Nephron progenitor cell (in vitro differentiated cells): ENCODE measurements around the gene SNX27.
"Not testable (repeated sequence)": the region's sequence is repeated elsewhere in the genome, so short reads cannot be mapped to it uniquely, and the experiment has no call there.

Experiments
- DNase-seq: peaks from one replicate; pipeline ENCODE4 v3.0.0; 2021
- H3K27ac Mint-ChIP-seq: 2 replicates; pipeline ENCODE4 v1.8.0; 2021; ENCODE audit warnings: mild to moderate bottlenecking, moderate library complexity, mixed read lengths
- H3K27me3 Mint-ChIP-seq: 2 replicates; pipeline ENCODE4 v1.8.0; 2021; ENCODE audit warnings: mild to moderate bottlenecking, low read depth, mixed read lengths; ENCODE audit not compliant: poor library complexity
- H3K36me3 Mint-ChIP-seq: 2 replicates; pipeline ENCODE4 v1.8.0; 2021; ENCODE audit warnings: low read depth, mixed read lengths
- H3K4me1 Mint-ChIP-seq: 2 replicates; pipeline ENCODE4 v1.8.0; 2021; ENCODE audit warnings: mixed read lengths
- H3K4me3 Mint-ChIP-seq: 2 replicates; pipeline ENCODE4 v1.8.0; 2021; ENCODE audit warnings: mild to moderate bottlenecking, moderate library complexity, mixed read lengths
- H3K9me3 Mint-ChIP-seq: 2 replicates; pipeline ENCODE4 v1.8.0; 2021; ENCODE audit warnings: mild to moderate bottlenecking, moderate library complexity, mixed read lengths
- CTCF ChIP-seq: fragments of 200-600 bp; sonication (generic); IDR thresholded peaks from 2 replicates; pipeline ENCODE4 v1.5.0; 2021; ENCODE audit warnings: antibody characterized with exemption

SNX27 gene

GRCh38 chr1:151680391-151680790, 68.5 kb downstream of the SNX27 start:
- no peak overlapping the region for H3K4me3 Mint-ChIP-seq
- H3K36me3 Mint-ChIP-seq = peaks cover 24% of the 10 kb centered on the region
- H3K27ac Mint-ChIP-seq = no peak overlapping the region
- TF ChIP-seq CTCF = no peak
- H3K4me1 Mint-ChIP-seq = no peaks in the 10 kb centered on the region
- H3K27me3 Mint-ChIP-seq = peaks cover 3% of the 10 kb centered on the region
- DNase-seq = no peak
- H3K9me3 Mint-ChIP-seq = no peaks in the 10 kb centered on the region

GRCh38 chr1:151680826-151681225, 69.0 kb downstream of the SNX27 start:
- H3K27ac Mint-ChIP-seq = peak overlapping the region; percentile 17
- no peak for TF ChIP-seq CTCF
- H3K9me3 Mint-ChIP-seq = no peaks in the 10 kb centered on the region
- no peak for DNase-seq
- no peaks in the 10 kb centered on the region for H3K4me1 Mint-ChIP-seq
- H3K27me3 Mint-ChIP-seq = peaks cover 3% of the 10 kb centered on the region
- no peak overlapping the region for H3K4me3 Mint-ChIP-seq
- peaks cover 26% of the 10 kb centered on the region for H3K36me3 Mint-ChIP-seq

- no peak overlapping the region for H3K27ac Mint-ChIP-seq
These were observed 70.1 kb downstream of the SNX27 start for GRCh38 chr1:151681923-151682322.

GRCh38 chr1:151682901-151683300, 71.1 kb downstream of the SNX27 start:
- H3K36me3 Mint-ChIP-seq = peaks cover 41% of the 10 kb centered on the region
- not testable (repeated sequence) for DNase-seq, H3K27me3 Mint-ChIP-seq, H3K4me1 Mint-ChIP-seq, H3K9me3 Mint-ChIP-seq, H3K4me3 Mint-ChIP-seq
- H3K27ac Mint-ChIP-seq = peak overlapping the region; percentile 25

More at GRCh38 chr1:151681923-151682322, 70.1 kb downstream of the SNX27 start:
- Mint-ChIP-seq H3K27me3 (no peaks in the 10 kb centered on the region), H3K4me1 (no peaks in the 10 kb centered on the region), H3K36me3 (peaks cover 33% of the 10 kb centered on the region), H3K4me3 (no peak overlapping the region), H3K9me3 (no peaks in the 10 kb centered on the region)
- TF ChIP-seq CTCF = no peak
- no peak for DNase-seq

GRCh38 chr1:151684128-151684527, 72.3 kb downstream of the SNX27 start:
- H3K9me3 Mint-ChIP-seq = no peaks in the 10 kb centered on the region
- H3K27ac Mint-ChIP-seq = no peak overlapping the region
- H3K4me1 Mint-ChIP-seq = no peaks in the 10 kb centered on the region
- TF ChIP-seq CTCF = no peak
- H3K36me3 Mint-ChIP-seq = peaks cover 36% of the 10 kb centered on the region
- DNase-seq = no peak
- H3K27me3 Mint-ChIP-seq = peaks cover 2% of the 10 kb centered on the region
- H3K4me3 Mint-ChIP-seq = no peak overlapping the region

- Mint-ChIP-seq H3K9me3 (no peaks in the 10 kb centered on the region), H3K36me3 (peaks cover 32% of the 10 kb centered on the region), H3K27me3 (peaks cover 2% of the 10 kb centered on the region), H3K4me1 (no peaks in the 10 kb centered on the region), H3K4me3 (no peak overlapping the region), H3K27ac (no peak overlapping the region)
- no peak for DNase-seq
- TF ChIP-seq CTCF = no peak
These were observed 74.7 kb downstream of the SNX27 start for GRCh38 chr1:151686561-151686960.
